D721Med (cell line): ENCODE results near the gene DOK7.

Experiments
- DNase-seq: peaks from one replicate; pipeline ENCODE4 v3.0.0; 2011; ENCODE audit warnings: low spot score; ENCODE audit not compliant: insufficient read length
- FAIRE-seq: peaks from 2 replicates; lab custom pipeline; 2011; peaks lifted over from hg19 to GRCh38; lab: Jason Lieb, UNC
- TF ChIP-seq, protein P1 (sequence below): IDR thresholded peaks from 2 replicates; pipeline ENCODE4 v1.5.1; 2012; ENCODE audit warnings: mild to moderate bottlenecking, control low read depth; ENCODE audit not compliant: insufficient read depth; ENCODE audit errors: missing control alignments

The DOK7 gene

GRCh38 chr4:3417448-3417847, 45.7 kb upstream of the DOK7 start:
- TF ChIP-seq, protein P1, sequence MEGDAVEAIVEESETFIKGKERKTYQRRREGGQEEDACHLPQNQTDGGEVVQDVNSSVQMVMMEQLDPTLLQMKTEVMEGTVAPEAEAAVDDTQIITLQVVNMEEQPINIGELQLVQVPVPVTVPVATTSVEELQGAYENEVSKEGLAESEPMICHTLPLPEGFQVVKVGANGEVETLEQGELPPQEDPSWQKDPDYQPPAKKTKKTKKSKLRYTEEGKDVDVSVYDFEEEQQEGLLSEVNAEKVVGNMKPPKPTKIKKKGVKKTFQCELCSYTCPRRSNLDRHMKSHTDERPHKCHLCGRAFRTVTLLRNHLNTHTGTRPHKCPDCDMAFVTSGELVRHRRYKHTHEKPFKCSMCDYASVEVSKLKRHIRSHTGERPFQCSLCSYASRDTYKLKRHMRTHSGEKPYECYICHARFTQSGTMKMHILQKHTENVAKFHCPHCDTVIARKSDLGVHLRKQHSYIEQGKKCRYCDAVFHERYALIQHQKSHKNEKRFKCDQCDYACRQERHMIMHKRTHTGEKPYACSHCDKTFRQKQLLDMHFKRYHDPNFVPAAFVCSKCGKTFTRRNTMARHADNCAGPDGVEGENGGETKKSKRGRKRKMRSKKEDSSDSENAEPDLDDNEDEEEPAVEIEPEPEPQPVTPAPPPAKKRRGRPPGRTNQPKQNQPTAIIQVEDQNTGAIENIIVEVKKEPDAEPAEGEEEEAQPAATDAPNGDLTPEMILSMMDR: no peak
- FAIRE-seq (no peak), DNase-seq (no peak)

DNA sequence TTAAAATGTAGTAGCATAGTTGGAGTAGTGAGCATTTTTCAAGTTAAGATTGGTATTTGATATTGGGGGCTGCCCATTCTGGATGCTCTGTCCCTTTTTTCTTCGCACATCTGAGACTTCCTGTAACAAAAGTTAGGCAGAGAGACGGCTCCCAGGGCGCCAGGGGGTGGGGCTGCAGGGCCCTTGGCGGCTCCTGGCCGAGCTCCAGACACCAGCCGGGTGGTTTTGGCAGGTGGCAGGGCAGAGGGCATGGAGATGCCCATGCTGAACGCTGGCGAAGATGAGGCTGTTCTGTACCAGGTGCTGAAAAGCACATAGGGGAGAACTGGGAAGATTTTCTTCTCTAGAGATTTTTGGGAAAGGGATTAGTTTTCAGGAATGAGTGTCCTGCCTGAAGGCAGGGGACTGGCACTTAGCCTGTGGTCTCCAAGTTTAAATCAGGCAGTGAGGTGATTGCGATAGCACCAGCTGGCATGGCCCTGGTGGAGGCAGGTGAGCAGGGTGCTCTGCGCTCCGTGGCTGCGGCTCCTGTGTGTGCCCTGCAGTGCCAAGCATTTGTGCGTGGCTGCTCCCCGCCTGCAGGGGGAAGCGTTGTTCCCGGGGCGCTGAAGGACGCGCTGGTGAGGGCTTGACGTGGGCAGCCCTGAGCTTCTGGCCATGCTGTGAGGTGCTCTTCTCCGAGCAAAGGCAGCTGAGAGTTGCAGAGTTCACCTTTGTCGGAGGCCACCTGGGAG, 44.9 kb upstream of the DOK7 start:
- FAIRE-seq (no peak), DNase-seq (no peak)
- TF ChIP-seq, protein P1: no peak

- FAIRE-seq (no peak), DNase-seq (no peak)
- TF ChIP-seq, protein P1: no peak
These were observed 43.1 kb upstream of the DOK7 start for GRCh38 chr4:3419836-3420605.

- TF ChIP-seq, protein P1: no peak
- FAIRE-seq (no peak), DNase-seq (no peak)
These were observed 42.5 kb upstream of the DOK7 start for GRCh38 chr4:3420606-3420955.

- TF ChIP-seq, protein P1: no peak
- no peak for FAIRE-seq
- no peak for DNase-seq
These were observed 42.1 kb upstream of the DOK7 start for GRCh38 chr4:3420956-3421355.

GRCh38 chr4:3421470-3421869, 41.6 kb upstream of the DOK7 start:
- TF ChIP-seq, protein P1: no peak
- FAIRE-seq (no peak), DNase-seq (no peak)
